ENCODE measurements around the gene HCFC1R1. TPM values are rescaled to one million over a fixed set of nuclear protein-coding genes. Genes with fewer than 3 reads are reported as not detected.

HCFC1R1 gene
- total RNA-seq, 1 experiment from 2014 or later: 75.4 TPM

- CTCF ChIA-PET: interaction anchor here (1.0 to 1.3 kb wide), 2 partner anchors 9 to 16 kb away, joined by 3 to 6 read pairs; no protein-coding TSS in a partner anchor
- Mint-ChIP-seq H3K27ac (ENCODE audit: unreplicated experiment) (no peak overlapping the region), H3K4me1 (ENCODE audit: low read depth, unreplicated experiment) (no peaks in the 10 kb centered on the region), H3K27me3 (ENCODE audit: unreplicated experiment) (peaks cover 80% of the 10 kb centered on the region), H3K9me3 (ENCODE audit: low read depth, unreplicated experiment) (no peaks in the 10 kb centered on the region), H3K36me3 (ENCODE audit: insufficient read depth, unreplicated experiment) (peaks cover 13% of the 10 kb centered on the region), H3K4me3 (ENCODE audit: low read depth, unreplicated experiment) (peak overlapping the region; percentile 63)
- BruUV-seq (replicated peaks): no TSS peak
- intact Hi-C loops (cut with micrococcal nuclease; ENCODE audit: unreplicated experiment): no loop called here
- DNase-seq: no peak
- no peak for TF ChIP-seq CTCF (IDR thresholded peaks at IDR 0.05; ENCODE audit: unreplicated experiment)
Observed at GRCh38 chr16:3047387-3047720, 23.6 kb upstream of the HCFC1R1 start.

GRCh38 chr16:3046641-3047386 lies 23.1 kb upstream of the HCFC1R1 start:
- H3K4me3 Mint-ChIP-seq (ENCODE audit: low read depth, unreplicated experiment): peak overlapping the region; percentile 63
- BruUV-seq (replicated peaks): no TSS peak
- peaks cover 79% of the 10 kb centered on the region for H3K27me3 Mint-ChIP-seq (ENCODE audit: unreplicated experiment)
- intact Hi-C loops (cut with micrococcal nuclease; ENCODE audit: unreplicated experiment): no loop called here
- no peak for DNase-seq
- no peak for TF ChIP-seq CTCF (IDR thresholded peaks at IDR 0.05; ENCODE audit: unreplicated experiment)
- peaks cover 9% of the 10 kb centered on the region for H3K36me3 Mint-ChIP-seq (ENCODE audit: insufficient read depth, unreplicated experiment)
- no peaks in the 10 kb centered on the region for H3K9me3 Mint-ChIP-seq (ENCODE audit: low read depth, unreplicated experiment)
- no peaks in the 10 kb centered on the region for H3K4me1 Mint-ChIP-seq (ENCODE audit: low read depth, unreplicated experiment)
- H3K27ac Mint-ChIP-seq (ENCODE audit: unreplicated experiment): no peak overlapping the region
- CTCF ChIA-PET: interaction anchor here (1.3 kb wide), 1 partner anchor 15 kb away, joined by 3 read pairs; no protein-coding TSS in a partner anchor

- Mint-ChIP-seq H3K36me3 (ENCODE audit: insufficient read depth, unreplicated experiment) (peaks cover 9% of the 10 kb centered on the region), H3K9me3 (ENCODE audit: low read depth, unreplicated experiment) (no peaks in the 10 kb centered on the region), H3K4me1 (ENCODE audit: low read depth, unreplicated experiment) (no peaks in the 10 kb centered on the region), H3K27me3 (ENCODE audit: unreplicated experiment) (peaks cover 71% of the 10 kb centered on the region), H3K27ac (ENCODE audit: unreplicated experiment) (no peak within 1 kb of the TSS), H3K4me3 (ENCODE audit: low read depth, unreplicated experiment) (peak within 1 kb of the TSS; percentile 63)
- no peak for TF ChIP-seq CTCF (IDR thresholded peaks at IDR 0.05; ENCODE audit: unreplicated experiment)
- no TSS peak for BruUV-seq (replicated peaks)
- CTCF ChIA-PET: interaction anchor here (0.6 to 1.6 kb wide), 4 partner anchors 10 to 1413 kb away, joined by 3 to 8 read pairs (median 4); no protein-coding TSS in a partner anchor
- no peak for DNase-seq
- intact Hi-C loops (cut with micrococcal nuclease; ENCODE audit: unreplicated experiment): no loop called here
Observed at GRCh38 chr16:3045758-3046640, 22.3 kb upstream of the HCFC1R1 start, which contains the start of gene MMP25. Gene MMP25, plus strand, starts transcription at chr16:3046561. Its CDS starts 357 bp downstream, at chr16:3046918.

GRCh38 chr16:3044708-3045107 lies 21.0 kb upstream of the HCFC1R1 start:
- Mint-ChIP-seq H3K27ac (ENCODE audit: unreplicated experiment) (no peak overlapping the region), H3K36me3 (ENCODE audit: insufficient read depth, unreplicated experiment) (peaks cover 9% of the 10 kb centered on the region), H3K4me1 (ENCODE audit: low read depth, unreplicated experiment) (no peaks in the 10 kb centered on the region), H3K27me3 (ENCODE audit: unreplicated experiment) (peaks cover 59% of the 10 kb centered on the region), H3K4me3 (ENCODE audit: low read depth, unreplicated experiment) (peak overlapping the region; percentile 63), H3K9me3 (ENCODE audit: low read depth, unreplicated experiment) (no peaks in the 10 kb centered on the region)
- TF ChIP-seq CTCF (IDR thresholded peaks at IDR 0.05; ENCODE audit: unreplicated experiment): no peak
- DNase-seq: no peak
- no TSS peak for BruUV-seq (replicated peaks)
- CTCF ChIA-PET: interaction anchor here (1.1 to 1.6 kb wide), 2 partner anchors 9 to 13 kb away, joined by 3 to 5 read pairs; no protein-coding TSS in a partner anchor
- intact Hi-C loops (cut with micrococcal nuclease; ENCODE audit: unreplicated experiment): no loop called here

Measured in Calu3 (cell line).